ENCODE data around the gene AACS.
"Not testable (repeated sequence)": the region's sequence is repeated elsewhere in the genome, so short reads cannot be mapped to it uniquely, and the experiment has no call there.

The AACS gene

GRCh38 chr12:125065021-125065918 is at the start of gene AACS:
Gene AACS, plus strand, starts transcription at chr12:125065435. Its CDS starts 150 bp downstream, at chr12:125065585.
- peak; percentile 79 for DNase-seq

- no peak for DNase-seq
These were observed 49.4 kb upstream of the AACS start for GRCh38 chr12:125015680-125016310.

GRCh38 chr12:125017801-125018200 is 47.4 kb upstream of the AACS start:
- no peak for DNase-seq

GRCh38 chr12:125018356-125018755 is 46.9 kb upstream of the AACS start:
- DNase-seq: no peak

- no peak for DNase-seq
These were observed 44.1 kb upstream of the AACS start for GRCh38 chr12:125021096-125021495.

- no peak for DNase-seq
These were observed 43.5 kb upstream of the AACS start for GRCh38 chr12:125021771-125022170.

GRCh38 chr12:125023065-125023464 is 42.2 kb upstream of the AACS start:
- no peak for DNase-seq

- DNase-seq: no peak
These were observed 40.2 kb upstream of the AACS start for GRCh38 chr12:125024949-125025563.

- no peak for DNase-seq
These were observed 39.5 kb upstream of the AACS start for GRCh38 chr12:125025606-125026235.

GRCh38 chr12:125028106-125028505 is 37.1 kb upstream of the AACS start:
- DNase-seq: no peak

GRCh38 chr12:125029761-125030358 is 35.4 kb upstream of the AACS start:
- no peak for DNase-seq

- not testable (repeated sequence) for DNase-seq
These were observed 33.8 kb upstream of the AACS start for GRCh38 chr12:125031471-125031870.

- no peak for DNase-seq
These were observed 32.6 kb upstream of the AACS start for GRCh38 chr12:125032466-125033152.

GRCh38 chr12:125033288-125033687 is 31.9 kb upstream of the AACS start:
- DNase-seq: no peak

- no peak for DNase-seq
These were observed 26.1 kb upstream of the AACS start for GRCh38 chr12:125038976-125039625.

GRCh38 chr12:125049093-125049458 is 16.2 kb upstream of the AACS start:
- no peak for DNase-seq

GRCh38 chr12:125050446-125050845 is 14.8 kb upstream of the AACS start:
- no peak for DNase-seq

- DNase-seq: no peak
These were observed 14.4 kb upstream of the AACS start for GRCh38 chr12:125050868-125051267.

GRCh38 chr12:125053821-125054220 is 11.4 kb upstream of the AACS start:
- no peak for DNase-seq

- DNase-seq: no peak
These were observed 9.6 kb upstream of the AACS start for GRCh38 chr12:125055591-125055990.

GRCh38 chr12:125056306-125056705 is 8.9 kb upstream of the AACS start:
- no peak for DNase-seq

- DNase-seq: no peak
These were observed 7.5 kb upstream of the AACS start for GRCh38 chr12:125057708-125058107.

Measured in stimulated activated CD4-positive, alpha-beta T cell treated with anti-CD3 and anti-CD28 coated beads, Interleukin-4, amount 100 ng/mL, for 1 hour (primary cell).